D721Med (cell line): Measurements from ENCODE around the gene PTTG2.

Experiments
- DNase-seq: peaks from one replicate; pipeline ENCODE4 v3.0.0; 2011; ENCODE audit warnings: low spot score; ENCODE audit not compliant: insufficient read length
- FAIRE-seq: peaks from 2 replicates; lab custom pipeline; 2011; peaks lifted over from hg19 to GRCh38; lab: Jason Lieb, UNC
- CTCF ChIP-seq: IDR thresholded peaks from 2 replicates; pipeline ENCODE4 v1.5.1; 2012; ENCODE audit warnings: mild to moderate bottlenecking, control low read depth; ENCODE audit not compliant: insufficient read depth; ENCODE audit errors: missing control alignments

PTTG2 gene

DNA sequence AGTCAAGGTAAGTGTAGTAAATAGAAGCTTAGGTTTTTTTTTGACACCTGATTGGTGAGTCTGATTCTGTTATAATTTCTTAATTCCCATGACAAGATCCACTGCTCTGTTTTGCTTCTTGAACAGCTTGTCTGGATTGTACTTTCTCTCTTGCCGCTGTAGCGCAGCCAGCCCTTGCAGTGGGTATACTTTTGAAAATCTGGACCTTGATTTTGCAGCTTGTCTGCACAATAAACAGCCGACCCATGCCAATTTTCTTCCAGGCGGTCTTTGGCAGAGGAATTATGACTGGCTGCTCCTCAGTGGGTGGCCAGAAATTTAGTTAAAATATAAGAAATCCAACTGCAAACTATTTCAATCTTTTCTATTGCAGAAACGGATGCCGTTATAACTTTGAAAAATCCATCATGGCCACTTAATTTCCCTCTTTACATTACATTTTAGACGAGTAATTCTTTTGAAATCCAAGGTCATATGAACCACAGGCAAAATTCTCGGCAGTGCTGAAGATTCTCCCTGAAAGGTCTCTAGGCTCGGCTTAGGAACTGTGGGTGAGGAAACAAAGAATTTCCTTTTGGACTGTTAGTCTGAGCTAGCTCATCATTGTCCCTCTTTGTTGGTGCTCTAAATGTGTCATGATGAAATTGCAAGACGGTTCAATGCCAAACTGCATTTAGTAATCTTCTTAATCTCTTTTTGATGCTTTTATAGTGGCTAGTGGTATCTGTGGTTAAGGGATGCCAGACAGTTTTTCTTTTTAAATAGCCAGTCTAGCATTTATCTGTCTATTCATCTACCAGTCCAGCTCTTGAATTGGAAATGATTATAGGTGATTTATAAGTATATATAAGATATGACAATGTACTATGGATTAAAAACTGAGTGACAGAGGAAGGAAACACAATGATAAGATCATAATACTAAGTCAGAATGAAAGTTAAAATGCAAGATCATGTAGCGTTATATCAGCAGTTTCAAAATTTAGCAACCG is 31.5 kb upstream of the PTTG2 start:
- DNase-seq, result no peak
- FAIRE-seq, result no peak
- no peak for TF ChIP-seq CTCF

- FAIRE-seq, result no peak
- DNase-seq, result no peak
- no peak for TF ChIP-seq CTCF
Observed at GRCh38 chr4:37934096-37934495, 26.1 kb upstream of the PTTG2 start.

DNA sequence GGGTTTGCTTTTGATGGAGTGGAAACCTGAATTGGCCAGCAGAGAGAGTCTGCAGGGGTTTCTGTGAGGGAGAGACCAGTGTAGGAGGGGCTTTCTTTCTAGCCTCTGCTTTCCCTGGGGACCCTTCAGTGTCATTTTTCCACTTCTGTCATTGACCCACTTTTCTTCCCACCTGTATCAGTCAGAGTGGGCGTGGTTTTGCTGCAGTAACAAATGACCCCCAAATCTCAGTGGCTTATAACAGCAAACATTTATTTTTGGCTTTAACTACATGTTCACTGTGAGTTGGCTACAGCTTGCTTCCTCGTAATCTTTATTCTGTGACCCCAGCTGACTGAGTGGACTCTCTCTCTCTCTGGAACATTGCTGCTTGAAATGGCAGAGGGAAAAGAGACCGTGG is 25.6 kb upstream of the PTTG2 start:
- no peak for DNase-seq
- no peak for FAIRE-seq
- no peak for TF ChIP-seq CTCF

- FAIRE-seq, result no peak
- TF ChIP-seq CTCF, result no peak
Observed at GRCh38 chr4:37935026-37935425, 25.2 kb upstream of the PTTG2 start.

DNA sequence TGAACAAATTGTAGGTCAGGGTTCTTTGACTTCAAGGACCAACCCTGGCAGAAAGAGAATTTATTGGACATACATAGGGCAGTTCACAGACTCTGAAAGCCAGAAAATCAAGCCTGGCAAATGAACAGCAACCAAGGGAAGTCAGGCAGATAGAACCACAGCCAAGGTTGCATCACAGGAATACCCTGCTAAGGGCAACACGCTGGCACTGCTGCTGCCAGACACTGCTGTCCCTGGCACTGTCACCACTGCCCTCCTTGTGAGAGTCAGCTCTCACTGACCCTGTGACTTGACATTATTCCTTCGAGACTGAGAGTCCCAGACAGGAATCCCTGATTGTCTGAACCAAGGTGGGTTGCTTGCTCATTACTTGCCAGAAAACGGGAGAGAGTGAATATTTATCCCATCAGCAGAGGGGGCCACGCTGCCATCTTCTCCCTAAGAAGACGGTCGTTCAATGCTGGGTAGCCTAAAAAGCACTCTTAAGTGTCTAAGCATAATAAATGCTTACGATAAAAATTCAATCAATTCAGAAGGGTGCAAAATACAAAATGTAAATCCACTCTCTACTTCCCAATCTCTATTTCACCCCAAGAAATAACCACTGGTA is 23.2 kb upstream of the PTTG2 start:
- TF ChIP-seq CTCF, result no peak
- DNase-seq (no peak), FAIRE-seq (no peak)

More at GRCh38 chr4:37935026-37935425, 25.2 kb upstream of the PTTG2 start:
- DNase-seq, result no peak

- TF ChIP-seq CTCF, result no peak
- FAIRE-seq, result no peak
- DNase-seq, result no peak
Observed at GRCh38 chr4:37938208-37938607, 22.0 kb upstream of the PTTG2 start.
